ENCODE results near the gene ADAMTS18.

The ADAMTS18 gene

DNA sequence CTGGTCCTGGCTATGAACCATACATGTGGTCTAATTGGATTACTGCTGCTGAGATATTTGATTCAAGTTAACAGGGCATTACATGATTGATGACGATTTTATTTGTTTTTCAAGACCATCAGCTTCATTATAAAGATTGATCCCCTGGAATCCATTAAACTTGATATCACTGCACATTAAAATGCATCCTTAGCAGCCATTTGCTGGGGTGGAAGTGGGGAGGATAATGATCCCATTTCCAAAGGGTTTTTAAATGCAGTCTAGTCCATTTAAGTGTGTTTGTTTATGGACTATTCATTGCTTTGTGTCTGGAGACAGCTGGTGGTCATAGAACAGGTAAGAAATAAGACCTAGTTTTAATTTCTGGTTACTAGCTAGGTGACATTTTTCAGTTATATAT, 40.9 kb downstream of the ADAMTS18 start:
- peak; percentile 31 for DNase-seq

GRCh38 chr16:77387815-77388209, 47.0 kb downstream of the ADAMTS18 start:
- peak; percentile 54 for DNase-seq

DNA sequence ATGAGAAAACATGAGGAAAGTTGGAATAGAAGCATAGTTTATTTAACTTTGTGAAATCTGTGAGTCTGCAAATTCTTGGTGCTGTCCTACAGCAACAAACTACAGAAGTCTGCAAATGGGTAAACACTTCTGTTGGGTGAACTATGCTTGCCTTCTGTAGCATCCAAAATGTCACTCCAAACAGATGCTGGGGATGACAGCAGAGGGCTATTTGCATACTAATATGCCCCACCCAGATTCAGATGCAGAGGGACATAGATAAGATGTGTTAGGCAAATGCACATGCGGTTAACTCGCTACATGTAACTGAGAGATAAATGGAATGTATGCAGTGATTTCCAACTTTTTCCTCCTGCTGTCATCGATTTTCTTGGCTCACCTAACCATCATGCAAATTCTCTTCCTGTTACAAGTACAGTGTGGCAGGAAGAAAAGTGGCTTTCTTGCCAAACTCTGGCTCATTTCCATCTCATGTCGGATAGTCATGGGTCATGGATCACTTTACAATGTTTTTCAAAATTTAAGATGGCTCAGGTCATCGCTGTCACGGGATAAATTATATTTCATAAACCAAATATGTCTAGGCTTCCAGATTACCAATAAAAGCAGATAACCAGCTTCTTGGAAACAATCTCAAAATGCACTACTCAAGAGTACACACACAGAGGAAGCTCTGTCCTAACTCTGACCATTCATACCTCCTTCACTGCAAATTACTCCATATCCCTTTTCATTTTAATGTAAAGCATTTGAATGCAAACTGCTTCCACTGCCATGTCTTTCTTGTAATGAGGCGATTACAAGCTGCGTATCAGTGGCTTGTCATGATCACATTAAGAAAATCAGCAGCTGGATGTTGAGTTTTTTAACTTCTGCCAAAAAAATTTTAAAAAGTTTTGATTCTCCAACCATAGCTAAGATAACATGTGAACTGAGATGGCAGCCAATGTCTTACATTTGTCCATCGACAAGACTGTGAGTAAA, 47.7 kb downstream of the ADAMTS18 start:
- no peak for DNase-seq

DNA sequence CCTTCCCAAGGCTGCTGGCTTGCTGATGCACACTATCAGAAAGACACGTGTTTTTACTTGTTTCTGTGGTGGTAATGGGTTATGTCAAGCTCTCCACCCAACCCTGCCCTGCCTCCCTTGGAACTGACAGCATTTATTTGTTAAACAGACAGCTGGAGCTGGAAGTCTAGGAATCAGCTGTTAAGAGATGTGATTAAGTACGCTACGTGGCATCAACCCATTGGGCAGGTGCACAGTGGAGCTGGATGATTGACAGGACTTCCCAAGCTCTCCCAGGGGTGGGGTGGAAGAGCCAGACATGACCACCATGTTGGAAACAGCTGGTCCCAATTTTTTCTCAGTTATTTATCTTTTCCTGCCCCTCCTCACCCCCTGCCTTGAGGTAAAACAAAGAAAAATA, 49.4 kb downstream of the ADAMTS18 start:
- DNase-seq = no peak

GRCh38 chr16:77383606-77384187, 51.1 kb downstream of the ADAMTS18 start:
- no peak for DNase-seq

DNA sequence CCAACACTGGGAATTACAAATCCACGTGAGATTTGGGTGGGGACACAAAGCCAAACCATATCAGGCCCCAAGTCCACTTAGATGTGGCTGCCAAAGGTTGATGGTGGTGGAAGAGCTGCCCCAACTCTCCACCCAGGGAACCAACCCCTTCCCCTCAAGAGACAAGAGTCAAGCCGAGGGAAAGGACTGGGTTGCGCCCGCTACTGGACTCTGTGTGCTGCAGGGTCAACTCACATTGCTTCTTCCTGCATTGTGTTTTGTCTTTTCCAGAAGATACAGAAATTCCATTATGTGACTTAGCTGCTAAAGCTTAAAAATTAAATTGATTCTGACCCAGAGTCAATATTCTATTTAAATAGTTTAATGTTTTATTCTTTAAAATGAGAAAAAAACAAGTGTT, 58.5 kb downstream of the ADAMTS18 start:
- no peak for DNase-seq

GRCh38 chr16:77375396-77375795, 59.4 kb downstream of the ADAMTS18 start:
- DNase-seq = no peak

DNA sequence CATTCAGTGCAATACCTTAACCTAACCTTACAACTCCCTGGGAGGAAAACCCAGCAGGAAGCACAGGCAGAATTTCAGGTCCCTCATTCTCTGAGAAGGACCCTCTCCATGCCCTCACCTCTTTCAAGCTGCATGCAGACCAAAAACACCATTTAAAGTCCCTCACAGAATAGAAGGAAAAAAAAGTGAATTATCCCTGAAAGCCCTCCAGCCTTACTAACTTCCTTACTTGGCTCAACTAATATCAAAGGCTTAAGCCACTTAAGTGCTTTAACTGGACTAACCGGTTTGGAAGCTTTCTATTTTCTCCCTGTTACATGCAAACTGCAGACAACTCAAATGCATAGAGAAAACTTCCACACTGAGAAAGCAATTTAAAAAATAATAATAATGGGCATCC, 60.5 kb downstream of the ADAMTS18 start:
- DNase-seq = peak; percentile 89

DNA sequence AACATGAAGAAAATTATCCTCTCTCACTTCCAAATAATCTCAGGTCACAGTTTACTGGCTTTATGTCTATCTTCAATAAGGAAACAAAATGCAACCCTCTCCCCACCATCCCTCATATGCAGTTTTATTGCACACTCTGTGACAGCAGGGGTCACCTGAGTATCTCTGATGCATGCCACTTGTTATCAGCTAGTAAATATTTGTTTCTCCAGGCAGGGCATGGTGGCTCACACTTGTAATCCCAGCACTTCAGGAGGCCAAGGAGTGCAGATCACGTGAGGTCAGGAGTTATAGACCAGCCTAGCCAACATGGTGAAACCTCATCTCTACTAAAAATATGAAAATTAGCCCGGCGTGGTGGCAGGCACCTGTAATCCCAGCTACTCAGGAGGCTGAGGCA, 61.1 kb downstream of the ADAMTS18 start:
- DNase-seq = peak; percentile 59

GRCh38 chr16:77364770-77365169, 70.1 kb downstream of the ADAMTS18 start:
- DNase-seq = no peak

DNA sequence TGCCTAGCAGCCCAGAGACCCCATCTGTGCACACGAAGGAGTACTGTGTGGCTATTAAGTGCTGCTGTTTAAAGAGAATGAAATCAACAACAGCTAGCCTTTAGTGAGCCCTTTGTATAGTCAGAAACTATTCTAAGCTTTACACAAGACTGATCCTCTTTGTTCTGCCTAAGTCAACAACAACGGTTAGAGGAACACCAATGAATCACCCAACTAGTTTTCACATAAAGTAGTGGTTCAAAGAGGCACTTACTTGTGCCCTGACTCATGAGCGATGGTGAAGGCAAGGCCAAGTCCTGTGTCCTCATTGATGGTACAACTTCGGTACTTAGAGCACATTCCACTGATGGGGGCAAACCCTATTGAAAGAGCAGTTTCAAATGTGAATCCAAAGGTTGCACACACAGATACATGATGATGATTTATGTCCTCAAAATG, 75.8 kb downstream of the ADAMTS18 start:
- peak; percentile 88 for DNase-seq

GRCh38 chr16:77353587-77354263, 81.1 kb downstream of the ADAMTS18 start:
- DNase-seq = no peak

DNA sequence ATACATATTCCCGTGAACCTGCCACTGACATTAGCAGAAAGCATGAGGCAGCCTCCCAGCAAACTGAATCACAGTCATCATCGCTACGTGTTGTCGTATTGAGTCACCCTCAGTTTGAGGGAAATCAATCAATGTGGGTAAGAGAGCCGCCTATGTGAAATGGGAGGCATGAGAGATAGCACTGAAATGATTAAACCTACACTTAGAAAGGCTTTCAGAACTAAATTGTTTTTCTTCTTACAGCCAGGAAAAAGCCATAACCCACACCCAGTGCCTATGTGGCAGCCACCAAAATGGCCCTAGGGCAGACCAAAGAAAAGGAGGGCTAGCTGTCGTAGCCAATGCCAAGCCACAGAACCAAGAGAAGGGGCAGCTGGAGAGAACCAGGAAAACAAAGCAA, 90.5 kb downstream of the ADAMTS18 start:
- no peak for DNase-seq

GRCh38 chr16:77336637-77337036, 98.2 kb downstream of the ADAMTS18 start:
- DNase-seq = no peak

- DNase-seq = no peak
These were observed 99.1 kb downstream of the ADAMTS18 start for GRCh38 chr16:77335652-77336234.

DNA sequence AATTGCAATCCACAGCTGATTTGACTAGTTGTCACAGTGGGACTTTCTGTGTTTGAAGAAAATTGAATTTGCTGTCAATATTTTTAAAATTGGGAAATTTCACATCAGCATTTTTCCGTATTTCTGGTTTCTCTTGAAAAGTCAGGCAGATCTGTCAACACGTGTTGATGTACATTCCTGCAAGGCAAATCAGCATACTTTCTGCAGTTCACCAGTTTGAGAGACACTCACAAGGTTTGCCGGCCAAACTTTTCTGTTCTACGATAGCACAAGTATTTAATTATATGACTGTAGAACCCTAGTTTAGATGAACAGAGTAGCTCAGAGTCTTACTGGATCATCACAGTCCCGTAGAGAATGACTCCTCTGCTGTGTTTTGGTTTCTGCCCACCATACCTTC, 102.0 kb downstream of the ADAMTS18 start:
- no peak for DNase-seq

DNA sequence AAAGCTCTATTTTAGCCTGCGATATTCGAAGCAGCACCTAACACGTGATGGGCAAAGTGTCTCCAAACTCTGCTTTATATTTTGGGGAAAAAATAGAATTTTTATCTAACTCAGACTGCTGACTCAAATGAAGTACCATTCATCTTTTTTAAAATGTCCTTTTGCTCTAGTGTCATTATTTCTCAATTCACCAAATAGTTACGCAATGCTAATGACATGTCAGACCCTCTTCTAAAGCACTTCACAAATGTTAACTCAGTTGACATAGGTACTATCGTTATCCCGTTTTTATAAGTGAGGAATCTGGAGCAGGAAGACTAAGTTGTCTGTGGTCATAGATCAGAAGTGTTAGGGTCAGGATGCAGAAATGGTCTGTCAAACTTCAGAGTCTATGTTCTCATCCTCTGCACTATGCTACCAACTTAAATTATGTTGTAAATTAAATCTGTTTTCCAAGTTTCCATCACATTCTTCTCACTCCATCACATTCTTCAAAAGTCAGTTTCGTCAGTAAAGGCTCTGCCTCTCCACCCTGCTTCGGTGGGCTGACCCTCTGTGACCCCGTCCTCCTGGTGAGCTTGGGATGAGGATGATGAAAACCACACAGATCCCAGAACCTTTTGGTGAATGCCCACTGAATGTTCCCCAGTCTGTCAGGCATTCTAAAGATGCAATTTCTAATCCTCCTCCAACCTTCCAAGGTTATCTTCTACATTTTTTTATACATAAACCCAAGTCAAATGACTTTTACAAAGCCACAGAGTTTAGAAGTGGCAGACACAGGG, 102.8 kb downstream of the ADAMTS18 start:
- no peak for DNase-seq

DNA sequence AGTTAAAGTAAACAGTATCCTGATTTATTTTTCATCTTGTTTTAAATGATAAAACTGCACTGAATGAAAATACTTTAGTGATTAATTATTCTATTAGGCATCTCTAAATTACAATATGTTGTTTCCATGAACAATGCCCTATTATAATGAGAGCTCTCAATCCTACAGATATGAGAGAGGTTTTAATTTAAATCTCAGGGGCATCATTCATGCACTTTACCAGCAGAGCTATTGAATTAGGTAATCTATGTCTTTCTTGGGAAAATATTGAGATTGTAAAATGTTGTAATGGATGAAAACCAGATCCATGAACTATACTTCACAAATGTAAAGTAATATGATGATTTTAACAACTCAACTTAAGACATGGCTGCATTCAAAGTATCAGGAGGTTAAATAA, 103.8 kb downstream of the ADAMTS18 start:
- DNase-seq = no peak

DNA sequence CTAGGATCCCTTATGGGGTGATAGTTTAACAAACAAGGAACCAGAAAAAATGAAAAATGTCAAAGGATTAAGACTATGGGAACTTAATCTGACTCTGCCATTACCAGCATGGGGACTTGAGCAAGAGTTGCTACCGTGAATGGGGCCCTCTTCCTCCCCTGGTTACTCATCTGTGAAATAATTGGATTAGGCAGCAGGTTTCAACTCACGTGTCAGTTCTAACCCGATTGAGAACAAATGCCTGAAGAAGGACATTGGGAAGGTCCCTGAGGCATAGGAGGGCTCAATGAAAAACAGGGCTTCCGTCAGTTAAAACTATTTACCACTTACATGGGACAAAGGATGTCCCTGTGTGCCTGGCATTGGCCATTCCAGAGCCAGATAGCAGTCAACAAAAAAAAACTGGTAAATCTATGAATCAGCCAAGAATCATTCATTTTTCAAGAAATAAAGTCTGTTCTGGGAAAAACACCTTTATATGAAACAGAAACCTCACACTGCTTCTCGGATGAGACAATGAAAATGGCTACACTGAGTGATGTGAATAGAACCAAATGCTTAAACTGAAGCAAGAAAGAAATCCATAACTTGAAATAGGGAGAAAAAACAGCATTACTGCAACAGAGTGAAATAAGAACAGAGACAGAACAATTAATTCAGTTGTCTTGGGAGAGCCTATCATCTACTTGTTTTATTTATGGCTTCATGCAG, 104.3 kb downstream of the ADAMTS18 start:
- no peak for DNase-seq

- DNase-seq = no peak
These were observed 106.1 kb downstream of the ADAMTS18 start for GRCh38 chr16:77328768-77329167.

DNA sequence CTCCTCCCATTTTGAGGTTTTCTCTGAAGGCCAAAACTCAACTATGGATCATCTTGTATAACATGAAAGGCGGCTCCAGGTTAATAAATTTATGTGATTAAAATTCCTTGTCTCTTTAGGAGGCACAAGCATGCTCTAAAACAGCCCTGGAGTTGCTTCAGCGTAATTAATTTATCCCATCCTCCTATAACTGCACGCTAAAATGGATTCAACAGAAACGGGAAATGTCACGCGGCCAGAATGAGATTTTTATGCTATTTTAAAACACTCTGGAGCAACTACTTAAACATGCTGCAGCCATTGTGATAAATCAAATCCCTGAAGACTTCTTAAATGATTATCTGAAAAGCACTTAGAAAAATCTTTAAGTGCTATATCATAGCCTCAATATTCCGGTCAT, 106.6 kb downstream of the ADAMTS18 start:
- DNase-seq = no peak

DNA sequence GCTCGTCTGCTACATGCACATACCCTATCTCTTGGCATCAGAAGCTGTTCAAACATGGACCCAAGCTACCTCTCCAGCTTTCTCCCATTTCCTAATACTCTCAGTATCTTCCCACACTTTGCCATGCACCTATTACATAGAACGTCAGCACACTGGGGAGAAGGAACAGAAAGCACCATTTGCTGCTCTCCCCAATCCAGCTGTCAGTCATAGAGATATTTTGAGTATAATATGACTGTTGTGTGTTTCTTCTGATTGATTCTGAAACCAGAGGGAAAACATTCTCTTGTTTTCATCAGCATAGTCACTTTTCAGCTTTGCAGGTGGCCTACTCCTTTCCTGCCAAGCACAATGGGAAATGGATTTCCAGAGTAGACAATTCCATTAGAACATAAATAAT, 107.1 kb downstream of the ADAMTS18 start:
- DNase-seq = no peak
